Measurements from ENCODE around the gene ACY1. TPM values are rescaled to one million over a fixed set of nuclear protein-coding genes. Genes with fewer than 3 reads are reported as not detected.

Gene ACY1
- total RNA-seq, result 84.0 and 137 TPM in 2 replicates

GRCh38 chr3:51982838-51983577 is at the start of gene ACY1:
TSS of gene ACY1 (plus strand) at chr3:51983535. CDS start at chr3:51984065, 530 bp downstream.

GRCh38 chr3:51941798-51942602 is 41.3 kb upstream of the ACY1 start, which contains the start of the genes PARP3 and RRP9:
TSS of gene PARP3 (plus strand) at chr3:51942363. CDS start at chr3:51943356, 993 bp downstream.
TSS of gene RRP9 (minus strand) at chr3:51941904. CDS start at chr3:51941867, 37 bp downstream.

GRCh38 chr3:51955175-51955892 is 28.0 kb upstream of the ACY1 start, which contains the start of gene GPR62:
TSS of gene GPR62 (plus strand) at chr3:51955381. CDS start at chr3:51955653, 272 bp downstream.

GRCh38 chr3:51967384-51968169 is 15.8 kb upstream of the ACY1 start, which contains the start of gene PCBP4:
TSS of gene PCBP4 (minus strand) at chr3:51967454. CDS start at chr3:51961240, 6,214 bp downstream.

GRCh38 chr3:51974963-51975851 is 8.1 kb upstream of the ACY1 start, which contains the start of gene ABHD14A:
TSS of gene ABHD14A (plus strand) at chr3:51975064. CDS start at chr3:51975136, 72 bp downstream.

GRCh38 chr3:51995346-51996163 is 12.2 kb downstream of the ACY1 start, which contains the start of gene RPL29:
TSS of gene RPL29 (minus strand) at chr3:51995895. CDS start at chr3:51995461, 434 bp downstream.

Other genes with a start within 250 kb of the ACY1 start
- gene IQCF6, start 204.3 kb upstream of the ACY1 start, total RNA-seq, result not detected in 2 replicates
- gene IQCF2, start 121.9 kb upstream of the ACY1 start, total RNA-seq, result not detected in 2 replicates
- gene IQCF5, start 107.9 kb upstream of the ACY1 start, total RNA-seq, result not detected in 2 replicates
- not detected in 2 replicates for gene IQCF1, start 80.2 kb upstream of the ACY1 start, total RNA-seq
- gene RRP9, start 41.6 kb upstream of the ACY1 start, total RNA-seq, result 57.5 and 74.0 TPM in 2 replicates
- 7.7 and 15.9 TPM in 2 replicates for gene PARP3, start 41.2 kb upstream of the ACY1 start, total RNA-seq
- not detected in 2 replicates for gene GPR62, start 28.2 kb upstream of the ACY1 start, total RNA-seq
- 30.1 and 39.8 TPM in 2 replicates for gene PCBP4, start 16.1 kb upstream of the ACY1 start, total RNA-seq
- gene ABHD14B, start 9.5 kb upstream of the ACY1 start, total RNA-seq, result 19.5 and 23.0 TPM in 2 replicates
- 3.2 and 6.3 TPM in 2 replicates for gene ABHD14A, start 8.5 kb upstream of the ACY1 start, total RNA-seq
- 1,575 and 1,891 TPM in 2 replicates for gene RPL29, start 12.4 kb downstream of the ACY1 start, total RNA-seq
- 102 and 110 TPM in 2 replicates for gene DUSP7, start 73.0 kb downstream of the ACY1 start, total RNA-seq
- 0.85 and 2.2 TPM in 2 replicates for gene POC1A, start 170.9 kb downstream of the ACY1 start, total RNA-seq
- 36.2 and 44.1 TPM in 2 replicates for gene ALAS1, start 214.6 kb downstream of the ACY1 start, total RNA-seq
- gene TLR9, start 242.1 kb downstream of the ACY1 start, total RNA-seq, result under 0.01 TPM in 1 of 2 replicates, not detected in the other